Activated T-helper 2 cell treated with anti-CD3 and anti-CD28 coated beads, Interferon-gamma antibody, Interleukin-2, Interleukin-4, amounts not matched to agents 10 μg/mL and 5 μg/mL and 100 μg/mL, durations not matched to agents 14 hours and 24 hours and 36 hours (primary cell): ENCODE measurements around the gene PIGB. TPM values are rescaled to one million over a fixed set of nuclear protein-coding genes. Genes with fewer than 3 reads are reported as not detected.
"Not testable (repeated sequence)": the region's sequence is repeated elsewhere in the genome, so short reads cannot be mapped to it uniquely, and the experiment has no call there.

Experiments used
- DNase-seq: peaks from one replicate; pipeline ENCODE4 v3.0.0; 2021; ENCODE audit warnings: low spot score
- H3K27ac Mint-ChIP-seq: one replicate; pipeline ENCODE4 v1.8.0; 2021; ENCODE audit warnings: mixed read lengths
- H3K27me3 Mint-ChIP-seq: one replicate; pipeline ENCODE4 v1.8.0; 2021; ENCODE audit warnings: low read depth, mixed read lengths
- H3K36me3 Mint-ChIP-seq: one replicate; pipeline ENCODE4 v1.8.0; 2021; ENCODE audit warnings: low read depth, mixed read lengths
- H3K4me1 Mint-ChIP-seq: one replicate; pipeline ENCODE4 v1.8.0; 2021; ENCODE audit warnings: low read depth, mixed read lengths
- H3K4me3 Mint-ChIP-seq: one replicate; pipeline ENCODE4 v1.8.0; 2021; ENCODE audit warnings: low read depth, mild to moderate bottlenecking, moderate library complexity, mixed read lengths
- H3K9me3 Mint-ChIP-seq: one replicate; pipeline ENCODE4 v1.8.0; 2021; ENCODE audit warnings: mixed read lengths
- intact Hi-C: fragments of 100-400 bp; cut with micrococcal nuclease; formaldehyde crosslinking; loops from one replicate; pipeline ENCODE4 v1.15.1; 2023
- total RNA-seq: library from RNA; stranded (reverse); gene quantifications from 2 replicates; pipeline ENCODE4 v1.2.3, GENCODE V29; 2022

The PIGB gene
- total RNA-seq = 19.7 and 21.0 TPM in 2 replicates

DNA sequence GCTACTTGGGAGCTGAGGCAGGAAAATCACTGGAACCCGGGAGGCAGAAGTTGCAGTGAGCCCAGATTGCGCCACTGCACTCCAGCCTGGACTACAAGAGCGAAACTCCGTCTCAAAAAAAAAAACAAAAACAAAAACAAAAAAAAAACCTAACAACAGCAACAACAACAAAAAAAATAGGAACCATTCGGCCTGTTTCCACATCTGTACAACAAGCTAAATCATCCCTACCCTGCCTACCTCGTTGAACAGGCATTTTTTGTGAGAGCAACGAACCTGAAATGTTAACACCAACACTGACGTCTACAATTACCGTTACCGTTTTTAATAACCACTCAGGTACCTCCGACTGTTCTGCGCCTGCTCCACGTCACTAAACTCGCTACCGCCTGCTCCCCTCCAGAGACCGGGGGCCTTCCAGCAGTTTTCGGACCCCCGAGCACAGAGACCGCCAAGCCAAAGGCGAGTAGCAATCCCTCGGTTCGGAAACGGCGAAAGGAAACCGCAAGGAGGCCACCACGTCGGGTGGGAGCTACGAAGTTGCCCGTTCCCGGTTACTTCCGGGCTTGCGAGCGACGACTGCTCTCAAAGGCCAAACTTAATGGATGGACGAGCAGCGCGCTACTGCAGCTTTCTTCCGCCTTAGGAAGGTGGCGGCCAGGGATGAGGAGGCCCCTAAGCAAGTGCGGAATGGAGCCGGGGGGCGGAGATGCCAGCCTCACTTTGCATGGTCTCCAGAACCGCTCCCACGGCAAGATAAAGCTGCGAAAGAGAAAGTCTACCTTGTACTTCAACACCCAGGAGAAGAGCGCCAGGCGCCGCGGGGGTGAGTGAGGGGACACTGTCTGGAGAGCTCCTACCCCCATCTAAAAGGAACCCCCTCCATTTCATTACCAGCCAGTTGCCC is at the start of gene PIGB, which contains the start of gene PIGBOS1:
Gene PIGB, plus strand, starts transcription at position 635 of the 907 bp plus-strand sequence. Its CDS starts 29 bp downstream, at position 664.
Gene PIGBOS1, minus strand, starts transcription at position 536 of the 907 bp plus-strand sequence. CDS start 1,331 bp downstream, outside the sequence.
- DNase-seq = peak; percentile 82
- Mint-ChIP-seq H3K4me1 (peaks cover 52% of the 10 kb centered on the region), H3K9me3 (no peaks in the 10 kb centered on the region), H3K27ac (peak within 1 kb of the TSS; percentile 98), H3K36me3 (peaks cover 51% of the 10 kb centered on the region), H3K4me3 (peak within 1 kb of the TSS; percentile 100), H3K27me3 (no peaks in the 10 kb centered on the region)
- intact Hi-C loops = loop anchor here (1.0 to 5.0 kb wide), 6 partner anchors 28 to 178 kb away; partner anchors contain the start of genes CCPG1 and PIERCE2

GRCh38 chr15:55270291-55270690 is 48.7 kb upstream of the PIGB start:
- Mint-ChIP-seq H3K27me3 (no peaks in the 10 kb centered on the region), H3K4me3 (no peak overlapping the region), H3K36me3 (peaks cover 75% of the 10 kb centered on the region), H3K4me1 (peaks cover 73% of the 10 kb centered on the region), H3K27ac (peak overlapping the region; percentile 58), H3K9me3 (peaks cover 14% of the 10 kb centered on the region)
- intact Hi-C loops = no loop called here
- DNase-seq = no peak

DNA sequence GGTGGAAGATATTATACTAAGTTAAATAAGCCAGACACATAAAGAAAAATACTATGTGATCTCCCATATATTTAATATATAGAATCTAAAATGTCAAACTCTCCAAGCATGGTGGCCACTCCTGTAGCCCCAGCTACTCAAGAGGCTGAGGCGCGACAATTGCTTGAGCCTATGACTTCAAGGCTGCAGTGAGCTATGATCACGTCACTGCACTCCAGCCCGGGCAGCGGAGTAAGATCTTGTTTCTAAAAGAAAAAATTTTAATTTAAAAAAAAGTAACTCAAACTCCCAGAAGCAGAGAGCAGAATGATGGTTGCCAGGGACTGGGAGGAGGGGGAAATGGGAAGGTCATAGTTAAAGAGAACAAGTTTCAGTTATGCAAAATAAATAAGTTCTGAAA is 42.7 kb upstream of the PIGB start:
- no peaks in the 10 kb centered on the region for H3K27me3 Mint-ChIP-seq
- intact Hi-C loops = no loop called here
- H3K4me3 Mint-ChIP-seq = no peak overlapping the region
- peaks cover 20% of the 10 kb centered on the region for H3K9me3 Mint-ChIP-seq
- peaks cover 58% of the 10 kb centered on the region for H3K36me3 Mint-ChIP-seq
- peaks cover 72% of the 10 kb centered on the region for H3K4me1 Mint-ChIP-seq
- DNase-seq = no peak
- H3K27ac Mint-ChIP-seq = peak overlapping the region; percentile 93

- H3K36me3 Mint-ChIP-seq = peaks cover 64% of the 10 kb centered on the region
- intact Hi-C loops = loop anchor here (1.0 kb wide), 4 partner anchors 10 to 384 kb away; no protein-coding TSS in a partner anchor
These were observed 41.9 kb upstream of the PIGB start for GRCh38 chr15:55277116-55277564.

DNA sequence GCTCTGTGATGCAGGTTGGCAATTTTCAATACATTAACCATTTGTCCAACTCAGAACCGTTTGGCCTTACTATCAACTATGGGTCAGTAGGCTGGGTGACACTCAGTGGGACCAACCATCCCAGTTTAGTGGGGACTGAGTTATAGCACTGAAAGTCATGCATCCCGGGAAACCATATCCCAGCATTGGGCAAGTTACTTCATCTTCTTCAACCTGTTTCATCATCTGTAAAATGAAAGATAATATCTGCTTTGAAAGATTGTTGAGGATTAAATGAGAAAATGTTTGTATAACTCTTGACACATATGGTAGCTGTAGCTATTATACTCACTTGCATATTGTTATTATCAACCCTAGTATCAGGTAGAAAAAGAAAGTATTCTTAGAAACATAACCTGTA is 41.3 kb upstream of the PIGB start:
- peaks cover 17% of the 10 kb centered on the region for H3K9me3 Mint-ChIP-seq
- peak overlapping the region; percentile 59 for H3K4me3 Mint-ChIP-seq
- H3K27me3 Mint-ChIP-seq = no peaks in the 10 kb centered on the region
- intact Hi-C loops = loop anchor here (1.0 kb wide), 4 partner anchors 10 to 384 kb away; no protein-coding TSS in a partner anchor
- H3K27ac Mint-ChIP-seq = peak overlapping the region; percentile 93
- DNase-seq = no peak
- H3K4me1 Mint-ChIP-seq = peaks cover 77% of the 10 kb centered on the region
- peaks cover 62% of the 10 kb centered on the region for H3K36me3 Mint-ChIP-seq

More at GRCh38 chr15:55277116-55277564, 41.9 kb upstream of the PIGB start:
- Mint-ChIP-seq H3K27me3 (no peaks in the 10 kb centered on the region), H3K27ac (peak overlapping the region; percentile 93), H3K9me3 (peaks cover 20% of the 10 kb centered on the region), H3K4me3 (peak overlapping the region; percentile 59), H3K4me1 (peaks cover 75% of the 10 kb centered on the region)
- peak; percentile 66 for DNase-seq

DNA sequence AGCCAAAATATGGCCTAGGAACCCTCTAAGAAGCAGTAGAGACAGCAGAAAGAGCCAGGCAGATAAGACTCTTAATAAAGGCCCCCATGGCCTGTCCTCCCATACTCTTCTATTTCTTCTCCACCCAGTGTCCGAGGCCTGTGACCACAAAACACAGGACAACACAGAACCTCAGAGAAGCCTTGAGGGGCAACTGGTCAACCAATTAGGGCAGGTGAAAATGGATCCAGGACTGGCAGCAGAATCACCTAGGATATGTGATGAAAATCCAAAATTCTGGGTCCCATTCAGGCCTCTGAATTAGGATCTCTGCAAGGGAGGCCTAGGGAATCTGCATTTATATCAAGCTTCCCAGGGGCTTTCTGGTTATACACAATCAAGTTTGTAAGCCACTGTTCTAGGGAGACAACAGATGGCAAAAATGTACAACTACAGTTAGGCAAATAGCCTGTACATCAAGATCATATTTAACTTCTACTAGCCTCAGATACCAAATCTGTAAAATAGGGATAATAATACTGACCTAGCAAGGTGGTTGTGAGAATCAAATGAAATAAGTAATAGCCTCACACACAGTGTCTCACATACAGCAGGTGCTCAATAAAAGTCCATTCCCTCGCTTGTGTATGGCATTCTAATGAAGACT is 39.8 kb upstream of the PIGB start:
- Mint-ChIP-seq H3K36me3 (peaks cover 57% of the 10 kb centered on the region), H3K27ac (peak overlapping the region; percentile 98), H3K27me3 (no peaks in the 10 kb centered on the region), H3K4me3 (peak overlapping the region; percentile 47), H3K9me3 (peaks cover 6% of the 10 kb centered on the region), H3K4me1 (peaks cover 81% of the 10 kb centered on the region)
- DNase-seq = no peak
- intact Hi-C loops = loop anchor here (1.0 kb wide), 1 partner anchor 58 kb away; no protein-coding TSS in a partner anchor

GRCh38 chr15:55279746-55280351 is 39.2 kb upstream of the PIGB start:
- peaks cover 88% of the 10 kb centered on the region for H3K4me1 Mint-ChIP-seq
- peak; percentile 46 for DNase-seq
- H3K4me3 Mint-ChIP-seq = peak overlapping the region; percentile 63
- no peaks in the 10 kb centered on the region for H3K27me3 Mint-ChIP-seq
- H3K9me3 Mint-ChIP-seq = peaks cover 6% of the 10 kb centered on the region
- peaks cover 60% of the 10 kb centered on the region for H3K36me3 Mint-ChIP-seq
- intact Hi-C loops = loop anchor here (1.0 to 5.0 kb wide), 3 partner anchors 37 to 59 kb away; partner anchors contain the start of genes PIGB and PIGBOS1
- H3K27ac Mint-ChIP-seq = peak overlapping the region; percentile 98

DNA sequence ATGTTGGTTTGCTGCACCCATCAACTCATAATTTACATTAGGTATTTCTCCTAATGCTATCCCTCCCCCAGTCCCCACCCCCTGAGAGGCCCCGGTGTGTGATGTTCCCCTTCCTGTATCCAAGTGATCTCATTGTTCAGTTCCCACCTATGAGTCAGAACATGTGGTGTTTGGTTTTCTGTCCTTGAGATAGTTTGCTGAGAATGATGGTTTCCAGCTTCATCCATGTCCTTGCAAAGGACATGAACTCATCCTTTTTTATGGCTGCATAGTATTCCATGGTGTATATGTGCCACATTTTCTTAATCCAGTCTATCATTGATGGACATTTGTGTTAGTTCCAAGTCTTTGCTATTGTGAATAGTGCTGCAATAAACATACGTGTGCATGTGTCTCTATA is 38.4 kb upstream of the PIGB start:
- H3K27me3 Mint-ChIP-seq, H3K9me3 Mint-ChIP-seq, DNase-seq, H3K4me3 Mint-ChIP-seq: not testable (repeated sequence)
- peak overlapping the region; percentile 68 for H3K27ac Mint-ChIP-seq
- H3K4me1 Mint-ChIP-seq = peaks cover 89% of the 10 kb centered on the region
- H3K36me3 Mint-ChIP-seq = peaks cover 60% of the 10 kb centered on the region
- intact Hi-C loops = loop anchor here (1.0 to 5.0 kb wide), 2 partner anchors 37 to 43 kb away; partner anchors contain the start of genes PIGB and PIGBOS1

DNA sequence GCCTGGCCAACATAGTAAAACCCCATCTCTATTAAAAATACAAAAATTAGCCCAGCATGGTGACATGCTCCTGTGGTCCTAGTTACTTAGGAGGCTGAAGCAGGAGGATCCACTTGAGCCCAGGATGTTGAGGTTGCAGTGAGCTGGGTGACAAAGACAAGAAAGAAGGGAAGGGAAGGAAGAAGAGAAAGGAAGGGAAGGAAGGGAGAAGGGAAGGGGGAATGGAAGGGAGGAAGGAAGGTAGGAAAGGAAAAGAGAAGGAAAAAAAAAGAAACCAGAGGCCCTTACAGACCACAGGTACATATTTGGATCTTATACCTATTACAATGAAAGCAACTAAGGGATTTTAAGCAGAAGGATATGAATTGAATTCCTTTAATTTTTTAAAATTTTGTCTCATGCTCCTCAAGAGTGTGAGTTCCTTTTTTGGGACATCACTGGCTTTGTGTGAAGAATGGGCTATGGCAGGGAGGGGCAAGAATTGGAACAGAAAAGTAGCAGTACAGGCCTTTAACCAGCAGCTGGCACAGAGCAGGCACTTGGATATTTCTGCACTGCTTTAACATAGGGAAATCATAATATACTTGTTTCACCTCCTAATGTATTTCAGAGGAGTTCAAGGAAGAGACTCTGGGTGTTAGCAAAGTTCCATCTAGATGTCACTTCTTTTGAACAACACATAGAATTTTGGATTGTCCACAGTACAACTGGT is 37.3 kb upstream of the PIGB start:
- DNase-seq = no peak
- Mint-ChIP-seq H3K27ac (no peak overlapping the region), H3K4me3 (no peak overlapping the region), H3K9me3 (peaks cover 6% of the 10 kb centered on the region), H3K4me1 (peaks cover 90% of the 10 kb centered on the region), H3K27me3 (no peaks in the 10 kb centered on the region), H3K36me3 (peaks cover 69% of the 10 kb centered on the region)
- intact Hi-C loops = loop anchor here (1.0 to 5.0 kb wide), 2 partner anchors 9 to 36 kb away; partner anchors contain the start of genes PIGB and PIGBOS1

GRCh38 chr15:55282284-55282833 is 36.7 kb upstream of the PIGB start:
- Mint-ChIP-seq H3K27ac (peak overlapping the region; percentile 73), H3K36me3 (peaks cover 71% of the 10 kb centered on the region), H3K27me3 (no peaks in the 10 kb centered on the region), H3K9me3 (peaks cover 6% of the 10 kb centered on the region), H3K4me3 (peak overlapping the region; percentile 7), H3K4me1 (peaks cover 87% of the 10 kb centered on the region)
- DNase-seq = no peak
- intact Hi-C loops = loop anchor here (1.0 to 5.0 kb wide), 2 partner anchors 8 to 35 kb away; partner anchors contain the start of genes PIGB and PIGBOS1

DNA sequence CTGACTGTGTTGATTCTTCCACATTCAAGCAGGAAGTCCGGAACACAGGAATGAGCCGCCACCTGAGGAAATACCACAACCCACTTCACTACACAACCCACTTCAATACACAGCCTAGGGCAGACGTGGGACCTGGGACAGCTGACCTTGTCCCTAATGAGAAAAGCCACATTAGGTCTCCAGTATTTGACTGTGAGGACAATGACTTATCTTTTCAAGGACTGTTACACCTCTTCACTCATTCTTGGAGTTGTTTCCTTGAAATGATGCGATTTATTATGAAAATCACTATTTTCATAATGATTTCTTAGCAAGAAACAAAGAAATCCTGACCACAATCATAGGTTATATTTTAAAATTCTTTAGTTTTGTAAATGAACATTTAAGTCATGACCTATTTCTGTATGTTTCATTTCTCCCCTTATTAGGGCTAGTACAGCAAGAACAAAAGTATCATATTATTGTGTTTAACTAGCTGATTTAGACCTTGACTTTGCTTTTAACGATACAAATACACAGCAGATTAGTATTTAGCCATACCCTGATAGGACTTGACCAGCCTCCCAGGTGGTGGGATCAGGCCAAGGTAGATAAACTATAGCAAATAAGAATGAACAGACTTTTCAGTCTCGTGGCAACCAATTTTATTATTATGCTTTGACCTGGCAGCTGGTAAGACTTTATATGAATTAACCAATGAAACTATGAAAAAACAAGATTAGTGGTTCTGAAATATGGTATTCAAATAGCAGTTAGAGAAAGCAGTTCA is 35.5 kb upstream of the PIGB start:
- intact Hi-C loops = loop anchor here (5.0 kb wide), 1 partner anchor 34 kb away; the partner anchor contains the start of genes PIGB and PIGBOS1
- H3K27me3 Mint-ChIP-seq = no peaks in the 10 kb centered on the region
- H3K9me3 Mint-ChIP-seq = peaks cover 6% of the 10 kb centered on the region
- peak overlapping the region; percentile 21 for H3K27ac Mint-ChIP-seq
- peaks cover 75% of the 10 kb centered on the region for H3K36me3 Mint-ChIP-seq
- no peak for DNase-seq
- H3K4me3 Mint-ChIP-seq = no peak overlapping the region
- peaks cover 88% of the 10 kb centered on the region for H3K4me1 Mint-ChIP-seq
